ENCODE results near the gene PDE8A.

DNA sequence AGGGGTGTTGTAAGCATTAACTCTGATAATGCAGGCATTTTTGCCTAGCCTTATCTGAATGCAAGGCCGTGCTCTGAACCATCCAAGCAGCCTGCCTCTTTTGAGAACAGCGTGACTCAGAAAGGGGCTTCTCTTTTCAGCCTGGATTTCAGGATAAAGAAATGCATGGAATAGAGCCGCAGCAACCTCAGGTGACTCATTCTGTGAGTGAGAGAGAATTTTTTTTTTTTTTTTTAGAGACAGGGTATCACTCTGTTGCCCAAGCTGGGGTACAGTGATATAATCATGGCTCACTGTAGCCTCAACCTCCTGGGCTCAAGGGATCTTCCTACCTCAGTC is 20.6 kb upstream of the PDE8A start:
- TF ChIP-seq, protein P1, sequence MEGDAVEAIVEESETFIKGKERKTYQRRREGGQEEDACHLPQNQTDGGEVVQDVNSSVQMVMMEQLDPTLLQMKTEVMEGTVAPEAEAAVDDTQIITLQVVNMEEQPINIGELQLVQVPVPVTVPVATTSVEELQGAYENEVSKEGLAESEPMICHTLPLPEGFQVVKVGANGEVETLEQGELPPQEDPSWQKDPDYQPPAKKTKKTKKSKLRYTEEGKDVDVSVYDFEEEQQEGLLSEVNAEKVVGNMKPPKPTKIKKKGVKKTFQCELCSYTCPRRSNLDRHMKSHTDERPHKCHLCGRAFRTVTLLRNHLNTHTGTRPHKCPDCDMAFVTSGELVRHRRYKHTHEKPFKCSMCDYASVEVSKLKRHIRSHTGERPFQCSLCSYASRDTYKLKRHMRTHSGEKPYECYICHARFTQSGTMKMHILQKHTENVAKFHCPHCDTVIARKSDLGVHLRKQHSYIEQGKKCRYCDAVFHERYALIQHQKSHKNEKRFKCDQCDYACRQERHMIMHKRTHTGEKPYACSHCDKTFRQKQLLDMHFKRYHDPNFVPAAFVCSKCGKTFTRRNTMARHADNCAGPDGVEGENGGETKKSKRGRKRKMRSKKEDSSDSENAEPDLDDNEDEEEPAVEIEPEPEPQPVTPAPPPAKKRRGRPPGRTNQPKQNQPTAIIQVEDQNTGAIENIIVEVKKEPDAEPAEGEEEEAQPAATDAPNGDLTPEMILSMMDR (conservative IDR thresholded peaks at IDR 0.05; ENCODE audit: low read length), result no peak
- no peak for TF ChIP-seq EZH2phosphoT487 (IDR thresholded peaks at IDR 0.05; ENCODE audit: borderline replicate concordance, low read depth, low read length)
